Endodermal cell (in vitro differentiated cells): Measurements from ENCODE around the gene TSPAN9. TPM values are rescaled to one million over a fixed set of nuclear protein-coding genes. Genes with fewer than 3 reads are reported as not detected.

ENCODE experiments used
- DNase-seq: peaks from one replicate; pipeline ENCODE4 v3.0.0-alpha.2; 2017
- H3K27ac ChIP-seq: 2 replicates; pipeline ENCODE4 v1.5.1; 2013; ENCODE audit warnings: mild to moderate bottlenecking, low read depth, low read length, moderate library complexity
- H3K27me3 ChIP-seq: 2 replicates; pipeline ENCODE4 v1.6.1; 2013; ENCODE audit warnings: mild to moderate bottlenecking, low read length, moderate library complexity; ENCODE audit not compliant: insufficient read depth, control insufficient read depth, poor library complexity, severe bottlenecking
- H3K36me3 ChIP-seq: 2 replicates; pipeline ENCODE4 v1.7.0; 2013; ENCODE audit warnings: mild to moderate bottlenecking, low read length, moderate library complexity; ENCODE audit not compliant: control insufficient read depth, insufficient read depth
- H3K4me1 ChIP-seq: one replicate; pipeline ENCODE4 v1.7.0; 2013; ENCODE audit warnings: low read length; ENCODE audit not compliant: control insufficient read depth, insufficient read depth
- H3K4me3 ChIP-seq: 2 replicates; pipeline ENCODE4 v1.5.1; 2013; ENCODE audit warnings: mild to moderate bottlenecking, low read length, moderate library complexity
- H3K9ac ChIP-seq: 2 replicates; pipeline ENCODE4 v1.6.1; 2013; ENCODE audit warnings: mild to moderate bottlenecking, low read length, moderate library complexity; ENCODE audit not compliant: poor library complexity, severe bottlenecking; ENCODE audit errors: extremely low read depth
- H3K9me3 ChIP-seq: 2 replicates; pipeline ENCODE4 v1.6.1; 2013; ENCODE audit warnings: mild to moderate bottlenecking, low read length, moderate library complexity; ENCODE audit not compliant: control insufficient read depth
- H3K27ac Mint-ChIP-seq: 2 replicates; pipeline ENCODE4 v1.8.0; 2020; ENCODE audit warnings: mixed read lengths
- H3K27me3 Mint-ChIP-seq: 2 replicates; pipeline ENCODE4 v1.8.0; 2021; ENCODE audit warnings: mild to moderate bottlenecking, mixed read lengths; ENCODE audit not compliant: insufficient read depth
- H3K36me3 Mint-ChIP-seq: 2 replicates; pipeline ENCODE4 v1.8.0; 2020; ENCODE audit warnings: low read depth, mixed read lengths
- H3K4me1 Mint-ChIP-seq: 2 replicates; pipeline ENCODE4 v1.8.0; 2020; ENCODE audit warnings: mixed read lengths
- H3K4me3 Mint-ChIP-seq: 2 replicates; pipeline ENCODE4 v1.8.0; 2020; ENCODE audit warnings: mild to moderate bottlenecking, moderate library complexity, mixed read lengths
- H3K9me3 Mint-ChIP-seq: 2 replicates; pipeline ENCODE4 v1.8.0; 2020; ENCODE audit warnings: mild to moderate bottlenecking, mixed read lengths
- WGBS, 2 experiments: methylation state at CpG; one replicate each; pipeline versions ENCODE4 v1.1.5 to v1.1.7; 2013; ENCODE audit warnings: missing lambda C conversion rate in 2 of 2, mixed read lengths in 1 of 2; ENCODE audit not compliant: insufficient coverage in 1 of 2, insufficient read length in 1 of 2; 5-methylcytosine and 5-hydroxymethylcytosine counted together
- total RNA-seq, 2 donors: library from RNA; stranded (reverse); fragmentation: NEBNext Ultra II Directional in 1 of 2; extraction: Animal tissue kit (Norgen Biotek cat#: 25700) in 1 of 2; gene quantifications; 2 replicates in 1 of 2; 3 replicates in 1 of 2; pipeline ENCODE4 v1.2.1, GENCODE V29; 2021
- TF ChIP-seq, protein P1 (sequence below): fragments of 200-600 bp; sonication (generic); conservative IDR thresholded peaks from 2 replicates; pipeline ENCODE4 v1.5.0; 2021; ENCODE audit warnings: antibody characterized with exemption, mild to moderate bottlenecking

TSPAN9 gene
- total RNA-seq, 2 donors from 2014 or later: 31.9 to 80.8 TPM

DNA sequence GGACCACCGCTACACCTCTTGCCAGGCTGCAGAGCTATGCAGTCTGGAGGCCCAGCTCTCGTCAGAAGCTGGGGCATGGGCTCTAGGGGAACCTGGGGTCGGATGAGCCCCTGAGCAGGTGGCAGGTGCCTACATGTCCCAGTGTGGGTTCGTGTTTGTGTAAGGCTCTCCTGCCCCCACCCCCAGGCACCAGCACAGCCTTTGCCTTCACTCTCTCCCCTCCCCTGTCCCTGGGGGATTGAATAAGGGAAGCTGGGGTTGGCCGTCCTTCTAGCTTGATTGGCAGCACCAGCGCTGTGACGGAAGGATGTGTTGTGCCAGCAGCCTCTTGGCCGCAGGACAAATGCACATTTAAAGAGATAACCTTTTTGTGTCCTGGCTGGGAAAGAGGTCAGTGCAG lies 34.8 kb upstream of the TSPAN9 start:
- H3K27me3 Mint-ChIP-seq: no peaks in the 10 kb centered on the region
- DNase-seq: no peak
- H3K9me3 Mint-ChIP-seq: no peaks in the 10 kb centered on the region
- Histone ChIP-seq H3K27me3 (no peaks in the 10 kb centered on the region), H3K27ac (no peak overlapping the region), H3K9me3 (no peaks in the 10 kb centered on the region), H3K4me3 (no peak overlapping the region), H3K36me3 (peaks cover 25% of the 10 kb centered on the region), H3K9ac (no peak overlapping the region), H3K4me1 (peaks cover 5% of the 10 kb centered on the region)
- 83 to 86% methylated on average over 6 to 8 of the region's 8 CpGs for WGBS, 2 experiments
- H3K4me3 Mint-ChIP-seq: no peak overlapping the region
- TF ChIP-seq, protein P1, sequence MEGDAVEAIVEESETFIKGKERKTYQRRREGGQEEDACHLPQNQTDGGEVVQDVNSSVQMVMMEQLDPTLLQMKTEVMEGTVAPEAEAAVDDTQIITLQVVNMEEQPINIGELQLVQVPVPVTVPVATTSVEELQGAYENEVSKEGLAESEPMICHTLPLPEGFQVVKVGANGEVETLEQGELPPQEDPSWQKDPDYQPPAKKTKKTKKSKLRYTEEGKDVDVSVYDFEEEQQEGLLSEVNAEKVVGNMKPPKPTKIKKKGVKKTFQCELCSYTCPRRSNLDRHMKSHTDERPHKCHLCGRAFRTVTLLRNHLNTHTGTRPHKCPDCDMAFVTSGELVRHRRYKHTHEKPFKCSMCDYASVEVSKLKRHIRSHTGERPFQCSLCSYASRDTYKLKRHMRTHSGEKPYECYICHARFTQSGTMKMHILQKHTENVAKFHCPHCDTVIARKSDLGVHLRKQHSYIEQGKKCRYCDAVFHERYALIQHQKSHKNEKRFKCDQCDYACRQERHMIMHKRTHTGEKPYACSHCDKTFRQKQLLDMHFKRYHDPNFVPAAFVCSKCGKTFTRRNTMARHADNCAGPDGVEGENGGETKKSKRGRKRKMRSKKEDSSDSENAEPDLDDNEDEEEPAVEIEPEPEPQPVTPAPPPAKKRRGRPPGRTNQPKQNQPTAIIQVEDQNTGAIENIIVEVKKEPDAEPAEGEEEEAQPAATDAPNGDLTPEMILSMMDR: no peak
- H3K4me1 Mint-ChIP-seq: peaks cover 7% of the 10 kb centered on the region
- H3K36me3 Mint-ChIP-seq: peaks cover 37% of the 10 kb centered on the region
- H3K27ac Mint-ChIP-seq: peak overlapping the region; percentile 94

DNA sequence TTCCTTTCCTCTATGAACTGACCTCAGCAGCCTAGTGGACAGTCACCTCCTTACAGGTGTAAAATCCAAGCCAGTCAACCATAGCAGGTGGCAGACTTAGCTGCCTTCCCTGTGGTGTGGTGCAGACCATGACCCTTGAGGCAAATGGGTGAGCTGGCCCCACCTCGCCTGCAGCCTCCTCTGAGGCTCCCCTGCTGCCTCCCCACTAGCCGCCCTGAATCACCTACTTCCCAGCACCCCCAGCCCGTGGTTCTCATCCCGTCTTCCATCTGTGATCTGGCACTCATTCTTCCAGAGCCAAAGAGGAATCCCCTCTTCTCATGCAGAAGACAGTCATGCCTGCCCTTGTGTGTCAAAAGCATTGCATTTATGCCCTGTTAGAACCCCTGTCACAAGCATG lies 34.4 kb upstream of the TSPAN9 start:
- no peak overlapping the region for H3K27ac ChIP-seq
- Mint-ChIP-seq H3K36me3 (peaks cover 37% of the 10 kb centered on the region), H3K4me1 (peaks cover 8% of the 10 kb centered on the region), H3K9me3 (no peaks in the 10 kb centered on the region), H3K27ac (peak overlapping the region; percentile 9), H3K4me3 (no peak overlapping the region), H3K27me3 (no peaks in the 10 kb centered on the region)
- no peaks in the 10 kb centered on the region for H3K9me3 ChIP-seq
- TF ChIP-seq, protein P1: no peak
- no peak overlapping the region for H3K4me3 ChIP-seq
- 91 to 98% methylated on average over 4 of the region's 4 CpGs for WGBS, 2 experiments
- DNase-seq: no peak
- peaks cover 22% of the 10 kb centered on the region for H3K36me3 ChIP-seq
- no peaks in the 10 kb centered on the region for H3K27me3 ChIP-seq
- H3K9ac ChIP-seq: no peak overlapping the region
- H3K4me1 ChIP-seq: peaks cover 5% of the 10 kb centered on the region

DNA sequence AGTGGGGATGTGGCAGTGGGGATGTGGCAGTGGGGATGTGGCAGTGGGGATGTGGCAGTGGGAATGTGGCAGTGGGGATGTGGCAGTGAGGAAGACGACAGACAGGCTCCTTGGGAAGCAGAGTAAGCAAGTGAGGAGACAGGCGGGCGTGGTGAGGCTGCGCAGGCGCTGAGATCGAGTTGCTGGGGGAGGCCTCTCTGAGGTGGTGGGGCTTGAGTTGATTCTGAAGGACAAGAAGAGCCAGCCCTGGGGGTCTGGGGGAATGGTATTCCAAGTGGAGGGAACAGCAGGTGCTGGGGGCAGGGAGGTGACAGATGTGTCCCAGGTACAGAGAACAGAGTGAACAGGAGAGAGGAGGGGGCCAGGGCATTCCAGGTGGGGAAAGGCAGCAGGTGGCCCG lies 33.8 kb upstream of the TSPAN9 start:
- TF ChIP-seq, protein P1: no peak
- Mint-ChIP-seq H3K4me1 (peaks cover 12% of the 10 kb centered on the region), H3K4me3 (no peak overlapping the region), H3K27ac (peak overlapping the region; percentile 36), H3K36me3 (peaks cover 33% of the 10 kb centered on the region), H3K27me3 (no peaks in the 10 kb centered on the region), H3K9me3 (no peaks in the 10 kb centered on the region)
- Histone ChIP-seq H3K27me3 (no peaks in the 10 kb centered on the region), H3K27ac (no peak overlapping the region), H3K36me3 (peaks cover 16% of the 10 kb centered on the region), H3K4me3 (no peak overlapping the region), H3K9ac (no peak overlapping the region), H3K9me3 (no peaks in the 10 kb centered on the region), H3K4me1 (peaks cover 5% of the 10 kb centered on the region)
- DNase-seq: no peak
- 76 to 89% methylated on average over 5 to 7 of the region's 7 CpGs for WGBS, 2 experiments
